ENCODE results near the gene HSF2.

Gene HSF2

DNA sequence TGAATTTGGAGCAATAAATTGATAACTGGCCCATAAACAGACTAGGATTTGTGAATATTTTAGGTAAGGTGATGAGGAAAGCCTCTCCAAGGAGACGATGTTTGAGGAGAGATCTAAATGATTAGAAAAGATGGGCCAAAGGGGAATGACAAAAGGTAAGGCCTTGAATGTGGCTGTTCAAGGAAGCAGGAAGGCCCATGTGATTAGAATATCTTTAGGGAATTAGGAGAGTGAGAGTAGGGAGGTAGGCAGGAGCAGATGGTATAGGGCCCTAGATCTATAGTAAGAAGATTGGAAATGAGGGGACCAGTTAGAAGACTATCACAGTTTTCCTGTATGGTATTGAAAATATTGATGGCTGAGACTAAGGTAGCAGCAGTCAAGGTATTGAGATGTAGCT lies 6.7 kb downstream of the HSF2 start:
- TF ChIP-seq, protein P1, sequence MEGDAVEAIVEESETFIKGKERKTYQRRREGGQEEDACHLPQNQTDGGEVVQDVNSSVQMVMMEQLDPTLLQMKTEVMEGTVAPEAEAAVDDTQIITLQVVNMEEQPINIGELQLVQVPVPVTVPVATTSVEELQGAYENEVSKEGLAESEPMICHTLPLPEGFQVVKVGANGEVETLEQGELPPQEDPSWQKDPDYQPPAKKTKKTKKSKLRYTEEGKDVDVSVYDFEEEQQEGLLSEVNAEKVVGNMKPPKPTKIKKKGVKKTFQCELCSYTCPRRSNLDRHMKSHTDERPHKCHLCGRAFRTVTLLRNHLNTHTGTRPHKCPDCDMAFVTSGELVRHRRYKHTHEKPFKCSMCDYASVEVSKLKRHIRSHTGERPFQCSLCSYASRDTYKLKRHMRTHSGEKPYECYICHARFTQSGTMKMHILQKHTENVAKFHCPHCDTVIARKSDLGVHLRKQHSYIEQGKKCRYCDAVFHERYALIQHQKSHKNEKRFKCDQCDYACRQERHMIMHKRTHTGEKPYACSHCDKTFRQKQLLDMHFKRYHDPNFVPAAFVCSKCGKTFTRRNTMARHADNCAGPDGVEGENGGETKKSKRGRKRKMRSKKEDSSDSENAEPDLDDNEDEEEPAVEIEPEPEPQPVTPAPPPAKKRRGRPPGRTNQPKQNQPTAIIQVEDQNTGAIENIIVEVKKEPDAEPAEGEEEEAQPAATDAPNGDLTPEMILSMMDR (IDR thresholded peaks at IDR 0.05; ENCODE audit: extremely low read depth, insufficient read depth, missing control alignments), result no peak
- in situ Hi-C loops (cut with MboI; ENCODE audit: low pct_unique_long_range_greater_than_20kb, low sequenced_read_pairs, unreplicated experiment), result no loop called here
- DNase-seq (ENCODE audit: low spot score), result no peak

- in situ Hi-C loops (cut with MboI; ENCODE audit: low pct_unique_long_range_greater_than_20kb, low sequenced_read_pairs, unreplicated experiment), result no loop called here
- TF ChIP-seq, protein P1 (IDR thresholded peaks at IDR 0.05; ENCODE audit: extremely low read depth, insufficient read depth, missing control alignments), result no peak
- no peak for DNase-seq (ENCODE audit: low spot score)
These were observed 8.3 kb downstream of the HSF2 start for GRCh38 chr6:122407712-122408111.

DNA sequence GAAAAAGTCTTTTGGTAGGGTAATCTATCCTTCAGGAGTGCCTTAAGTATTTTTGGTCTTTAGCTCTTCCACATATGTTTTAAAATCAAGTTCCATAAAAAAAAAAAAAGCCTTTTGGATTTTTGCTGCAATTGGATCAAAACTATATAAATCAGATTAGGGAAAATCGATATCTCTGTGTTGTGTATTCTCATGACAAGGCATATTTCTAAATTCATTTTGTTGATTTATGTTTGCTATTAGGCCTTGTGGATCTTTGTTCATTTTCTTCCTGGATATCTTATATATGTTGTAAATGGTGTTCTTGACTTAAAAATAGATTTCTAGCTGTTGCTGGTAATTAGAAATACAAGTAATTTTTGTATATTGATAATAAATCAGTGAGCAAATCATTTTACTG lies 8.8 kb downstream of the HSF2 start:
- no peak for DNase-seq (ENCODE audit: low spot score)
- TF ChIP-seq, protein P1 (IDR thresholded peaks at IDR 0.05; ENCODE audit: extremely low read depth, insufficient read depth, missing control alignments), result no peak
- in situ Hi-C loops (cut with MboI; ENCODE audit: low pct_unique_long_range_greater_than_20kb, low sequenced_read_pairs, unreplicated experiment), result no loop called here

GRCh38 chr6:122408702-122409458 lies 9.4 kb downstream of the HSF2 start:
- TF ChIP-seq, protein P1 (IDR thresholded peaks at IDR 0.05; ENCODE audit: extremely low read depth, insufficient read depth, missing control alignments), result no peak
- in situ Hi-C loops (cut with MboI; ENCODE audit: low pct_unique_long_range_greater_than_20kb, low sequenced_read_pairs, unreplicated experiment), result no loop called here
- no peak for DNase-seq (ENCODE audit: low spot score)

GRCh38 chr6:122412001-122412400 lies 12.5 kb downstream of the HSF2 start:
- no peak for DNase-seq (ENCODE audit: low spot score)
- TF ChIP-seq, protein P1 (IDR thresholded peaks at IDR 0.05; ENCODE audit: extremely low read depth, insufficient read depth, missing control alignments), result no peak
- in situ Hi-C loops (cut with MboI; ENCODE audit: low pct_unique_long_range_greater_than_20kb, low sequenced_read_pairs, unreplicated experiment), result no loop called here

DNA sequence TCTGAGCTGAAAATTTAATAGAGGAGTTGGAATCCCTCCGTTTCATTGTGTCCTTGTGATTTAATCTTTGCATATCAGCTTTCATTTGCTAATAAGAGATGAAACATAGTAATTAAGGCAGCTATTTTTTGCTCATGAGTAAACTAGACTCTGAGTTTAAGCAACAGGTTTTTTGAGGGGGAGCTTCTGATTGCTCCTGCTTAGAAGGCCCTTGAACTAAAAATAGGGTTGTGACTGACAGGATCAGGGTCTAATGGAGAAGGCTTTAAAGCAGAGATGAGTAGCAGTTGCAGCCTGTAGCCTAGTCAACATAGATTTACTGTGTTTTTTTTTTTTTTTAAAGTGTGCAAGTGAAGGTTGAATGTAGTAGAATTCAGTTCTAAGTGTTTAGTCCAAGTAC lies 17.4 kb downstream of the HSF2 start:
- no peak for DNase-seq (ENCODE audit: low spot score)
- TF ChIP-seq, protein P1 (IDR thresholded peaks at IDR 0.05; ENCODE audit: extremely low read depth, insufficient read depth, missing control alignments), result no peak

More for the DNA sequence above, 17.4 kb downstream of the HSF2 start:
- in situ Hi-C loops (cut with MboI; ENCODE audit: low pct_unique_long_range_greater_than_20kb, low sequenced_read_pairs, unreplicated experiment), result no loop called here

Measured in GM13977 (cell line).